AG08395 (cell line): ENCODE data around the gene P3H1.
"Not testable (repeated sequence)": the region's sequence is repeated elsewhere in the genome, so short reads cannot be mapped to it uniquely, and the experiment has no call there.

Experiments used
- DNase-seq: peaks from one replicate; pipeline ENCODE4 v3.0.0; 2012; ENCODE audit warnings: mixed read lengths, low spot score

The P3H1 gene

DNA sequence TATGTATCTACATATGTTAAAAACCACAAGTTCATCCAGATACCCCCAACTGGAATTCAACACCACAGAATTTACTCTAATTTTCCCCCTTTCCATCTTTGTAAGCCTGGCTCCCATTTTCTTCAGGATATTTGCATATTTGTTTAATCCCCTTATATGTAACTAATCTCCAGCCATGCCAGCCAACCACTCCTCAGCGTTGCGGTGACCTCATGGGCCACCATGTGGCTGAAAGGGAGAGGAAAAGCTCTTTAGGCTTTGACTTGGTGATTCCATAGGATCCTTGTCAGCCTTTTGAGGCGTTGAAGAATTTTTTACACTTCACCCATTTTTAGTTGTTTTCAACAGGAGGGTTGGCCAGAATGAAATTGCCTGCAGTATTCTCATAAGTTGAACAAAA is 36.8 kb downstream of the P3H1 start:
- DNase-seq: no peak

GRCh38 chr1:42725820-42726219 is 41.0 kb downstream of the P3H1 start:
- DNase-seq: not testable (repeated sequence)

- no peak for DNase-seq
These were observed 43.3 kb downstream of the P3H1 start for GRCh38 chr1:42723511-42723910.

GRCh38 chr1:42722403-42722802 is 44.4 kb downstream of the P3H1 start:
- not testable (repeated sequence) for DNase-seq

DNA sequence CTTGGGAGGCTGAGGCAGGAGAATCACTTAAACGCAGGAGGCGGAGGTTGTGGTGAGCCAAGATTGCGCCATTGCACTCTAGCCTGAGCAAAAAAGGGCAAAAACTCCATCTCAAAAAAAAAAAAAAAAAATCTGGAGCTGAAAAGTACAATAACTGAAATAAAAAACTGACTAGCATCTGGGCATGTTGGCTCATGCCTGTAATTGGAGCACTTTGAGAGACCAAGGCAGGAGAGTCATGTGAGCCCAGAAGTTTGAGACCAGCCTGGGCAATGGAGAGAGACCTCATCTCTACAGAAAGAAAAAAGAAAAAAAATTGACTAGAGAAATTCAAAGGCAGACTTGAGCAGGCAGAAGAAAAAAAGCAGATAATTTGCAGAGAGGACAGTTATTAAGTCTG is 44.9 kb downstream of the P3H1 start:
- no peak for DNase-seq

- no peak for DNase-seq
These were observed 46.0 kb downstream of the P3H1 start for GRCh38 chr1:42720868-42721267.

DNA sequence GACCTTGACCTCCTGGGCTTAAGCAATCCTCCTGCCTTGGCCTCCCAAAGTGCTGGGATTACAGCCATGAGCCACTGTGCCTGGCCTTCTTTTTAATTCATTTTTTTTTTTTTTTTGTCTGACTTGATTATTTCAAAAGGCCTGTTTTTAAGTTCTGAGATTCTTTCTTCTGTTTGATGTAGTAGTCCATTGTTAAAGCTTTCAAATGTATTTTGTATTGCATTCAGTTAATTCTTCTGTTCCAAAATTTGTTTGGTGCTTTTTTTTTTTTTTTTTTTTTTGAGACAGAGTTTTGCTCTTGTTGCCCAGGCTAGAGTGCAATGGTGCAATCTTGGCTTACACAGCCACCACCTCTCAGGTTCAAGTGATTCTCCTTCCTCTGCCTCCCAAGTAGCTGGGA is 52.4 kb downstream of the P3H1 start:
- DNase-seq: not testable (repeated sequence)

- no peak for DNase-seq
These were observed 53.5 kb downstream of the P3H1 start for GRCh38 chr1:42713293-42713692.

- DNase-seq: not testable (repeated sequence)
These were observed 54.0 kb downstream of the P3H1 start for GRCh38 chr1:42712808-42713207.

- DNase-seq: no peak
These were observed 62.9 kb downstream of the P3H1 start for GRCh38 chr1:42703888-42704464.

DNA sequence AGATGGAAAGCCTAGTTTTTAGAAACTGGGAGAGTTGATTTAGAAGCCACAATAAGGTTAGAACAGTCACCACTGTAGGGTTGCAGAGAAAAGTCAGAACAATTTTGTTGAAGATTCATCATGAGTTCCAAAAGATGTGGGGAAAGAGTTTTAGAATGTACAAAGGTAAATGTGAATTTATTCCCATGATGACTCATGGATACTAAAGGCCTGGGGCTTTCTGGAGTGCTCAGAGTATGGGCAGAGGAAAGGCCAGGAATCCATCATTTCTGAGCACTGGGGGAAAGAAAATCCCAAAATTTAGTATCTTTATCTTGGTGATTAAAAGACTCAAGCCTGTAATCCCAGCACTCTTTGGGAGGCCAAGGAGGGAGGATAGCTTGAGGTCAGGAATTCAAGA is 66.8 kb downstream of the P3H1 start:
- DNase-seq: no peak

DNA sequence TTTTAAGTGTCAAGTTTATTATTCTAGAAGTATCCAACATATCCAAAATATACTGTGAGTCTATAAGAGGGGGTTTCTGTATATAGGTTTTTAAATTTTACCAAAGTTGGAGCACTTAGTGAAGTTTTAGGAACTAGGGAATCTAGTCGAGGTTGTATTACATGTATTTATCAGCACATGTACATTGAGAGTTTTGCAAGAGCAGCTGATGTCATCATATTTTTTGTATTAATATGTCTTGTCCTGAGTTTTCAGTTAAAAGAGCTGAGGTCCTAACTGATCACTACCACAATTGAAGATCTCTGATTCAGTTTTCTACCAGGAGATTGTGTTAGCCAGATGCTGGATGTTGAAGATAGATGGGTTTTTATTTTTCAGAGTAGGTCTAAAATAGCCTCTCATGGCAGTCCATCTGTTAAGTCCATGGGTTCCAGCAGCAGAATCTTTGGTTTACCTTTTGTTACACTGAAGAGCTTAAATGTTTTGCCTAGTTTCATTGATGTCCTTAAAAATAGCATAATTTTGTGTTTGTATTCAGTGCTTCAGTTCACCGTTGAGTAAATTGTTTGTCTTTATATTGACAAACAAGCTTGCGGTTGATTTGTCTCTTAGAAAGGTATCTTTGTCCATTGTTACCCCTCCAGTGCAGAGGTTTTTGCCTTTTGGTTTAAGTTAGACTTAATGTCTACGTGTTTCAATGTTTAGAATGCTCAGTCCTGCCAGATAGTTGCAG is 68.6 kb downstream of the P3H1 start:
- DNase-seq: no peak
